Glutamatergic neuron (in vitro differentiated cells): Measurements from ENCODE around the gene REELD1. TPM values are rescaled to one million over a fixed set of nuclear protein-coding genes. Genes with fewer than 3 reads are reported as not detected.

ENCODE experiments used
- DNase-seq: peaks from one replicate; pipeline ENCODE4 v3.0.0; 2022
- H3K27ac Mint-ChIP-seq: one replicate; pipeline ENCODE4 v1.8.0; 2020; ENCODE audit warnings: mild to moderate bottlenecking, mixed read lengths, inconsistent platforms; ENCODE audit not compliant: unreplicated experiment
- H3K27me3 Mint-ChIP-seq: one replicate; pipeline ENCODE4 v1.8.0; 2020; ENCODE audit warnings: mild to moderate bottlenecking, moderate library complexity, mixed read lengths, inconsistent platforms; ENCODE audit not compliant: unreplicated experiment
- H3K36me3 Mint-ChIP-seq: one replicate; pipeline ENCODE4 v1.8.0; 2020; ENCODE audit warnings: mild to moderate bottlenecking, mixed read lengths, inconsistent platforms; ENCODE audit not compliant: unreplicated experiment
- H3K4me1 Mint-ChIP-seq: one replicate; pipeline ENCODE4 v1.8.0; 2020; ENCODE audit warnings: mild to moderate bottlenecking, low read depth, mixed read lengths, inconsistent platforms; ENCODE audit not compliant: unreplicated experiment
- H3K4me3 Mint-ChIP-seq: one replicate; pipeline ENCODE4 v1.8.0; 2020; ENCODE audit warnings: mild to moderate bottlenecking, mixed read lengths, inconsistent platforms; ENCODE audit not compliant: unreplicated experiment
- H3K9me3 Mint-ChIP-seq: one replicate; pipeline ENCODE4 v1.8.0; 2020; ENCODE audit warnings: mild to moderate bottlenecking, moderate library complexity, mixed read lengths, inconsistent platforms; ENCODE audit not compliant: unreplicated experiment
- total RNA-seq: library from RNA; stranded (reverse); fragmentation: NEBNext Ultra II Directional; extraction: Animal tissue kit (Norgen Biotek cat#: 25700); gene quantifications from one replicate; pipeline ENCODE4 v1.2.1, GENCODE V29; 2021; ENCODE audit not compliant: unreplicated experiment
- TF ChIP-seq, protein P1 (sequence below): fragments of 200-600 bp; sonication (generic); IDR thresholded peaks from one replicate; pipeline ENCODE4 v1.5.0; 2021; ENCODE audit not compliant: partially characterized antibody, unreplicated experiment

The REELD1 gene
- total RNA-seq, 1 donor from 2014 or later, result not detected

DNA sequence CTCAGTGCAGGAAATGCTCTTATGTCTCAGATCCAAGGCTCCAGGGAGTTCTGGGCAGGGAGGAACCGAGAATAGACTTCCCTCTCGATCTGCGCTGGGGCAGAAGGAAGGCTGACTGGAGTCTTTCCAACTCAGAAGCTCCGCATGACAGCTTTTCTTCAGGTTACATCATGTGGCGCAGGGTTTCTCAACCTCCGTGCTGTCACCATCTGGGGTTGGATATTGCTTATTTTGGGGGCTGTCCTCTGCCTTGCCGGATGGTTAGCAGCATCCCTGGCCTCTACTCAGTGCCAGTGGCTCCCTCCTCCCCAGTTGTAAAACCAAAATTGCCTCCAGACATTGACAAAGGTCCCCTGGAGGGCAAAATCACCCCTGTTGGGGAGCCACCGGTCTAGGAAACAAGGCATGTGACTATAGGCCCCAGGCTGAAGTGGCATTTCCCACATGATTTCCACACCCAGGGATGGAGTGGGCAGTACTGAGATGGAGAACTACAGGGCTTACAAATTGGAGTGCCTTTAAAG is 21.4 kb downstream of the REELD1 start:
- H3K27ac Mint-ChIP-seq, result no peak overlapping the region
- H3K27me3 Mint-ChIP-seq, result peaks cover 3% of the 10 kb centered on the region
- TF ChIP-seq, protein P1, sequence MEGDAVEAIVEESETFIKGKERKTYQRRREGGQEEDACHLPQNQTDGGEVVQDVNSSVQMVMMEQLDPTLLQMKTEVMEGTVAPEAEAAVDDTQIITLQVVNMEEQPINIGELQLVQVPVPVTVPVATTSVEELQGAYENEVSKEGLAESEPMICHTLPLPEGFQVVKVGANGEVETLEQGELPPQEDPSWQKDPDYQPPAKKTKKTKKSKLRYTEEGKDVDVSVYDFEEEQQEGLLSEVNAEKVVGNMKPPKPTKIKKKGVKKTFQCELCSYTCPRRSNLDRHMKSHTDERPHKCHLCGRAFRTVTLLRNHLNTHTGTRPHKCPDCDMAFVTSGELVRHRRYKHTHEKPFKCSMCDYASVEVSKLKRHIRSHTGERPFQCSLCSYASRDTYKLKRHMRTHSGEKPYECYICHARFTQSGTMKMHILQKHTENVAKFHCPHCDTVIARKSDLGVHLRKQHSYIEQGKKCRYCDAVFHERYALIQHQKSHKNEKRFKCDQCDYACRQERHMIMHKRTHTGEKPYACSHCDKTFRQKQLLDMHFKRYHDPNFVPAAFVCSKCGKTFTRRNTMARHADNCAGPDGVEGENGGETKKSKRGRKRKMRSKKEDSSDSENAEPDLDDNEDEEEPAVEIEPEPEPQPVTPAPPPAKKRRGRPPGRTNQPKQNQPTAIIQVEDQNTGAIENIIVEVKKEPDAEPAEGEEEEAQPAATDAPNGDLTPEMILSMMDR, result no peak
- peaks cover 10% of the 10 kb centered on the region for H3K4me1 Mint-ChIP-seq
- DNase-seq, result no peak
- no peaks in the 10 kb centered on the region for H3K36me3 Mint-ChIP-seq
- H3K4me3 Mint-ChIP-seq, result no peak overlapping the region
- peaks cover 3% of the 10 kb centered on the region for H3K9me3 Mint-ChIP-seq

DNA sequence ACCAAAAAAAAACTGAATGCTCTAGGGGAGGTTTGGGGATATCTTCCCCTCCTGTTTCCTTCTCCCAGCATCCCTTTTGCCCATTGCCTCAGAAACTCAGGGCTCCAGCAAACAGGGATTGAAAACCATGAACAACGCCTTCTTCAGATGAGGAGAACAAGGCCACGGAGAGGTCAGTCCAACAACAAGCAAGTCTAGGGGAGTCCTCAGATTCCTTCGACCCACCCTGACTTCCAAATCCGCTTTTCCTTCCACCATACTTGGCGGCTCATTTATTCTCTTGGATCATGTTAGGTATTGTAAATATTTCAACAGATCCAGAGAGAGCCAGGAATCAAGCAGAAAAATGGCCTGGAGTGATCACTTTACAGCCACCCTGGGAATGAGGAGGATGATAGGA is 21.9 kb downstream of the REELD1 start:
- Mint-ChIP-seq H3K27ac (no peak overlapping the region), H3K9me3 (peaks cover 3% of the 10 kb centered on the region), H3K4me3 (no peak overlapping the region), H3K36me3 (no peaks in the 10 kb centered on the region), H3K27me3 (peaks cover 3% of the 10 kb centered on the region), H3K4me1 (peaks cover 10% of the 10 kb centered on the region)
- no peak for DNase-seq
- TF ChIP-seq, protein P1, result no peak

DNA sequence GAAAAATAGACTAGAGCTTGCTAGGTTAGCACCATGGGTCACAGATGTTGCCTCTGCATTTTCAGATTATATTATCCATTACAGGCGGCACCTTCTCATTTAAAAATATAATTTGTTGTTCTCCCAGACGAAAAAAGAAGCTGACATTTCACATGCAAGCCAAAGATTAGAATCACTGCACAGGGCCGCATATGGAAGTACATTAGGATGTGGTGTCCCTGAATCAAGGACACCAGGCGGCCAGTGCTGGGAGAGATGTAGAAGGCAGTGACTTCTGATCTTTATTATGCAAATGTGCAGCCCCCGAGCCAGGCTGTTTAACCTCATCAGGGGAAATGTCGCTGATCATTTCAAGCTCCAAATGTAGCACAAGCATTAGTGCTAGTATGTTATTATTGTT is 22.8 kb downstream of the REELD1 start:
- peaks cover 2% of the 10 kb centered on the region for H3K9me3 Mint-ChIP-seq
- peaks cover 3% of the 10 kb centered on the region for H3K27me3 Mint-ChIP-seq
- peaks cover 12% of the 10 kb centered on the region for H3K4me1 Mint-ChIP-seq
- H3K4me3 Mint-ChIP-seq, result no peak overlapping the region
- H3K27ac Mint-ChIP-seq, result no peak overlapping the region
- DNase-seq, result no peak
- no peaks in the 10 kb centered on the region for H3K36me3 Mint-ChIP-seq
- TF ChIP-seq, protein P1, result no peak

DNA sequence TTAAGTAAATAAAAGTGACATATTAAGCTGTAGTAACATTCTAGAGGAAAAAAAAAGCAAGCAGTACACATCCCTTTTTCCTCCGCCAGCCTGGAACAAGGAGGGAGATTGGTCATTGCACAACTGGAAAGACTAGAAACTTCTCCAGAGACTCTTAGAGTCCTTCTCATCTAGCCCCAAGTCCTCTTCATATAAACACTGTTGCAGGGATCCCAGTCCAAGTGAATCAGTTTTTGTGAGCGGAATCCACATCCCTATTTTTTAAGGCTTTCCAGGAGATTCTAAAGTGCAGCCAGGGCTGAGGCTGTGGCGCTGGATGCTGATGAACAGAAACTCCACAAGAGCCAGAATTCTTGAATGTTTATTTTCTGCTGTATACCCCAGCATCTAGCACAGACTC is 23.8 kb downstream of the REELD1 start:
- Mint-ChIP-seq H3K27me3 (peaks cover 3% of the 10 kb centered on the region), H3K36me3 (no peaks in the 10 kb centered on the region), H3K4me3 (no peak overlapping the region), H3K9me3 (no peaks in the 10 kb centered on the region), H3K27ac (no peak overlapping the region), H3K4me1 (peaks cover 12% of the 10 kb centered on the region)
- DNase-seq, result no peak
- TF ChIP-seq, protein P1, result no peak

DNA sequence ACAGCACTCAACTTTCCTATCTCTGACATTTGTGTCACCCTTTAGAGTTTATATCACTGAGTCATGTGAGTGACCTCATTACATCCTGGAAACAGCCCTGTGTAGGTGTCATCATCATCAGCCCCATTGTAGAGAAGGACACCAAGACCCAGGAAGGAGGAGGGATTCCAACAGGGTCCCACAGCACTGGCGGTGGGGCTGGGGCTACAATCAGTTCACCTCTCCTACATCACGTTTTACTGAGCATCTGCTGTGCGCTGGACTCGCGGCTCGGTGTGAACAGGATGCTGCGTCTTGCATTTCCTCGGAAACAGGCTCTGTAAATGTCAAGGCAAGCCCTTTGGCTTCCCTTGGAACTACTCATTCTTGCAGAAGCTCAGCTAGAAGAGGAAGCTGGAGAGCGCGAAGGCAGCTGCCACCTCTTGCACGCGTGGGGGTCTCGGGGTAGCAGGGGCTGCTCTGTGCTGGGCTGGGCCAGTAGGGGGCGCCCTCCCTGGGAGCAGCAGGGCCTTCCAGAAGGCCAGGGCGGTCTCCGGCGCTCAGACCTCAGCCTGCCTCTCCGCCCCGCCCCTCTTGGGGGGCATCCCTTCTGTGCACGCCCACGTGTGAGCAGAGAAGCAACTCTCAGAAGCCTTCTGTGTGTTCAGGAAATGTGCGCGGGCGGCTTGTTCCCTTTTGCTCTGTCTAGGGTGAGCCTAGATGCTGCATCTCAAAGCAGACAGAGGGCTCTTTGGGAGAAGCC is 29.0 kb downstream of the REELD1 start:
- Mint-ChIP-seq H3K27me3 (no peaks in the 10 kb centered on the region), H3K9me3 (peaks cover 2% of the 10 kb centered on the region), H3K27ac (peak overlapping the region; percentile 28), H3K36me3 (peaks cover 4% of the 10 kb centered on the region), H3K4me1 (peaks cover 9% of the 10 kb centered on the region), H3K4me3 (no peak overlapping the region)
- DNase-seq, result no peak
- TF ChIP-seq, protein P1, result peak; percentile 62
